ENCODE data around the gene NLN.
"Not testable (repeated sequence)": the region's sequence is repeated elsewhere in the genome, so short reads cannot be mapped to it uniquely, and the experiment has no call there.

The NLN gene

DNA sequence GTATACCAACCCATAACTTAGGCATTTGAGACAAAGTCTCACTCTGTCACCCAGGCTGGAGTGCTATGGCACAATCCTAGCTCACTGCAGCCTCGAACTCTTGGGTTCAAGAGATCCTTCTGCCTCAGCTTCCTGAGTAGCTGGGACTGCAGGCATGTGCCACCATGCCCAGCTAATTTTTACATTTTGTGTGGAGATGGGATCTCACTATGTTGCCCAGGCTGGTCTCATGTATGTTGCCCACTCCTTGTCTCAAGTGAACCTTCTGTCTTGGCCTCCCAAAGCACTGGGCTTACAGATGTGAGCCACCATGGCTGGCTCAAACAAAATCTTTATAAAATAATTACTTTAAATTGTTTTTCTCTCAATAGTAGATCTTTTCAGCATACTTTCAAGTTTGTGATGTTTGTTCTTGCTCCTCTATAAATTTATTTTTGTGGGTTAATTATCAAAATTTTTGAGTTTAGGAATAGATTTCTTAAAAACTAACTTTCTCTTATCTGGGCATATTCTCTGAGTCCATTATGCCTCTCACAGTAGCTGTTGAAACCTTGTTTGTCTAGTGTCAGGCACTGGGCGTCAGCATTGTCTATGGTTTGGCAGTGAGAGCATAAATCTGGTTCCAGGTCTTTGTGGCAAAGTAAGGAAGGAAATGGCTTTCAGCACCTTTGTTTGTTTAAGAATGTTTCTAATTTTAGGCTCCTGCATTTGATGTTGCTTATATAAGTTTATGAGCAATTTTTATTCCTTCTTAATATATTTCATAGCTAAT, 38.7 kb downstream of the NLN start:
- DNase-seq (ENCODE audit: insufficient read length) (no peak), FAIRE-seq (peak; percentile 79)
- TF ChIP-seq POLR2AphosphoS5 (IDR thresholded peaks at IDR 0.05; ENCODE audit: low read depth, low read length) = no peak
- no peak for TF ChIP-seq TAF1 (IDR thresholded peaks at IDR 0.05; ENCODE audit: borderline replicate concordance, low read depth, low read length)
- no peak for TF ChIP-seq POLR2A (IDR thresholded peaks at IDR 0.05; ENCODE audit: low read depth, low read length)

- no peak for TF ChIP-seq POLR2AphosphoS5 (IDR thresholded peaks at IDR 0.05; ENCODE audit: low read depth, low read length)
- no peak for TF ChIP-seq POLR2A (IDR thresholded peaks at IDR 0.05; ENCODE audit: low read depth, low read length)
- no peak for TF ChIP-seq TAF1 (IDR thresholded peaks at IDR 0.05; ENCODE audit: borderline replicate concordance, low read depth, low read length)
- DNase-seq (ENCODE audit: insufficient read length) (no peak), FAIRE-seq (no peak)
These were observed 40.2 kb downstream of the NLN start for GRCh38 chr5:65762234-65762633.

DNA sequence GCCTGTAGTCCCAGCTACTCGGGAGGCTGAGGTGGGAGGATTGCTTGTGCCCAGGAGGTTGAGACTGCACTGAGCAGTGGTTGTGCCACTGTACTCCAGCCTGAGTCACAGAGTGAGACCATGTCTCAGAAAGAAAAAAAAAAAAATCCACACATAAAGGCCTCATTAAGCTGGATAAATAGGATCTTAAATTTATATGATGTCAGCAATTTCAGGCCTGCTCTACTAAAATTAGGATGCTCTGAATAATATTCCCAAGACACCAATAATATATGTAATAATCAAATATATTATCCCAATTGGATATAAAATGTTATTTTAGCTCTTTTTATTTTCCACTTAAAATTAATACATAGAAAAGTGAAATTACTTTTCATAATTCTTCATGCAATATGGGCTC, 43.6 kb downstream of the NLN start:
- TF ChIP-seq TAF1 (IDR thresholded peaks at IDR 0.05; ENCODE audit: borderline replicate concordance, low read depth, low read length) (no peak), POLR2AphosphoS5 (IDR thresholded peaks at IDR 0.05; ENCODE audit: low read depth, low read length) (no peak), POLR2A (IDR thresholded peaks at IDR 0.05; ENCODE audit: low read depth, low read length) (no peak)
- FAIRE-seq = no peak
- no peak for DNase-seq (ENCODE audit: insufficient read length)

DNA sequence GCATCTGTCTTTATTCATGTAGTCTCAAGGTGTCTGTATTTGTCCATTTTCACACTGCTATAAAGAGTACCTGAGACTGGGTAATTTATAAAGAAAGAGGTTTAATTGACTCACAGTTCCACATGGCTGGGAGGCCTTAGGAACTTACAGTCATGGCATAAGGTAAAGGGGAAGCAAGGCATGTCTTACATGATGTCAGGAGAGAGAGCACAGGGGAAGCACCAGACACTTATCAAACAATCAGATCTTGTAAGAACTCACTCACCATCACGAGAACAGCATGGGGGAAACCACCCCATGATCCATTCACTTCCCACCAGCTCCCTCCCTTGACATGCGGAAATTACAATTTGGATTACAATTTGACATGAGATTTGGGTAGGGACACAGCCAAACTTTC, 44.2 kb downstream of the NLN start:
- DNase-seq (ENCODE audit: insufficient read length) (no peak), FAIRE-seq (no peak)
- TF ChIP-seq POLR2AphosphoS5 (IDR thresholded peaks at IDR 0.05; ENCODE audit: low read depth, low read length) (no peak), TAF1 (IDR thresholded peaks at IDR 0.05; ENCODE audit: borderline replicate concordance, low read depth, low read length) (no peak), POLR2A (IDR thresholded peaks at IDR 0.05; ENCODE audit: low read depth, low read length) (no peak)

GRCh38 chr5:65766781-65767180, 44.8 kb downstream of the NLN start:
- FAIRE-seq = no peak
- no peak for TF ChIP-seq POLR2A (IDR thresholded peaks at IDR 0.05; ENCODE audit: low read depth, low read length)
- TF ChIP-seq TAF1 (IDR thresholded peaks at IDR 0.05; ENCODE audit: borderline replicate concordance, low read depth, low read length) = no peak
- no peak for TF ChIP-seq POLR2AphosphoS5 (IDR thresholded peaks at IDR 0.05; ENCODE audit: low read depth, low read length)
- no peak for DNase-seq (ENCODE audit: insufficient read length)

GRCh38 chr5:65767565-65767964, 45.6 kb downstream of the NLN start:
- DNase-seq (ENCODE audit: insufficient read length) = no peak
- FAIRE-seq = no peak
- TF ChIP-seq POLR2A (IDR thresholded peaks at IDR 0.05; ENCODE audit: low read depth, low read length) (no peak), TAF1 (IDR thresholded peaks at IDR 0.05; ENCODE audit: borderline replicate concordance, low read depth, low read length) (no peak), POLR2AphosphoS5 (IDR thresholded peaks at IDR 0.05; ENCODE audit: low read depth, low read length) (no peak)

GRCh38 chr5:65768723-65769346, 46.8 kb downstream of the NLN start:
- no peak for FAIRE-seq

DNA sequence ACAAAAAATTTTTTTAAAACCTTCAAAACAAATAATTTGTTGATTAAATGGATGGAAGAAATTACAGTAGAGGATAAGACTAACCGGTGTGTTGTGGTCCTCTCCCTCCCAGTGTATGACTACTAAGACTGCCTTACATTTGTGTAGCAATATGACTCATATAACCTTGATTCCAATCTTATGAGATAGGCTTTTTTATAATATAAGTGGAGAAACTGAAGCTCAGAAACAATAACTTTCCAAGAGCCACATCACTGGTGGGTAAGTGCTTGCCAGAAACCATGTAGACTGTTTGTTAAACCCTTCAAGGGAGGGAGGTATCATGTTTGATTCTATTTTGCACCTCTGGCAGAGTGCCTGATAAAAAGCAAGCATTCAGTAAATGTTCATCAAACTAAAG, 47.5 kb downstream of the NLN start:
- TF ChIP-seq POLR2A (IDR thresholded peaks at IDR 0.05; ENCODE audit: low read depth, low read length) = no peak
- no peak for TF ChIP-seq POLR2AphosphoS5 (IDR thresholded peaks at IDR 0.05; ENCODE audit: low read depth, low read length)
- no peak for TF ChIP-seq TAF1 (IDR thresholded peaks at IDR 0.05; ENCODE audit: borderline replicate concordance, low read depth, low read length)
- DNase-seq (ENCODE audit: insufficient read length) (no peak), FAIRE-seq (no peak)

More at GRCh38 chr5:65768723-65769346, 46.8 kb downstream of the NLN start:
- TF ChIP-seq POLR2A (IDR thresholded peaks at IDR 0.05; ENCODE audit: low read depth, low read length) = no peak
- TF ChIP-seq TAF1 (IDR thresholded peaks at IDR 0.05; ENCODE audit: borderline replicate concordance, low read depth, low read length) = no peak
- no peak for TF ChIP-seq POLR2AphosphoS5 (IDR thresholded peaks at IDR 0.05; ENCODE audit: low read depth, low read length)
- DNase-seq (ENCODE audit: insufficient read length) = no peak

- FAIRE-seq (no peak), DNase-seq (ENCODE audit: insufficient read length) (no peak)
- TF ChIP-seq TAF1 (IDR thresholded peaks at IDR 0.05; ENCODE audit: borderline replicate concordance, low read depth, low read length) = no peak
- TF ChIP-seq POLR2A (IDR thresholded peaks at IDR 0.05; ENCODE audit: low read depth, low read length) = no peak
- TF ChIP-seq POLR2AphosphoS5 (IDR thresholded peaks at IDR 0.05; ENCODE audit: low read depth, low read length) = no peak
These were observed 49.3 kb downstream of the NLN start for GRCh38 chr5:65771266-65771665.

DNA sequence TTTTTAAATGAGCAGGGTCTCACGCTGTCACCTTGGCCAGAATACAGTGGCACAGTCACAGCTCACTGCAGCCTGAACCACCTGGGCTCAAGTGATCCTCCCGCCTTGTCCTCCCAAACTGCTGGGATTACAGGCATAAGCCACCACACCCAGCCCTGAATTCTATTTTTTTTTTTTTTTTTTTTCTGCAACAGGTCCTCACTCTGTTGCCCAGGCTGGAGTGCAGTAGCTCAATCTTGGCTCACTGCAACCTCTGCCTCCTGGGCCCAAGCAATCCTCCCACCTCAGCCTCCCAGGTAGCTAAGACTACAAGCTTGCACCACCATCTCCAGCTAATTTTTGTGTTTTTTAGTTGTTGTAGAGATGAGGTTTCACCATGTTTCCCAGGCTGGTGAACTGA, 51.0 kb downstream of the NLN start:
- DNase-seq (ENCODE audit: insufficient read length); FAIRE-seq: not testable (repeated sequence)

DNA sequence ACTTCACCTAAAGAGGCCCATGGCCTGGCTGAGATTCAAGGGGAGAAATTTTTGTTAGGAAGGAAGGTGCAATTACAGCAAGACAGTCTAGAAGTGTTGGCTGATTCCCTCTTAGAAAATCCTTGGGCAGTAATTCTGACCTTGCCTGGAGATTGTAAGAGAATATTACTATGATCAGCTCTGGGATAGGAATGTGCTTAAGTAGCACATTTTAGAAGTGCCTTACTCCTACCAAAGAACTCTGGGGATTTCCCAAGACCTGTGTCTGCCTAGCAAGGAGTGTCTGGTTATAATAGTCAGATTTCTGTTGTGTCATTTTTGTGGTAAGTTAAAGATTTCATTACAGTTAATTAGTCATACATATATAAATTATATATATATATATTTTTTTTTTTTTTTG, 52.3 kb downstream of the NLN start:
- TF ChIP-seq POLR2AphosphoS5 (IDR thresholded peaks at IDR 0.05; ENCODE audit: low read depth, low read length) = no peak
- no peak for TF ChIP-seq TAF1 (IDR thresholded peaks at IDR 0.05; ENCODE audit: borderline replicate concordance, low read depth, low read length)
- no peak for TF ChIP-seq POLR2A (IDR thresholded peaks at IDR 0.05; ENCODE audit: low read depth, low read length)
- FAIRE-seq (peak; percentile 66), DNase-seq (ENCODE audit: insufficient read length) (no peak)

DNA sequence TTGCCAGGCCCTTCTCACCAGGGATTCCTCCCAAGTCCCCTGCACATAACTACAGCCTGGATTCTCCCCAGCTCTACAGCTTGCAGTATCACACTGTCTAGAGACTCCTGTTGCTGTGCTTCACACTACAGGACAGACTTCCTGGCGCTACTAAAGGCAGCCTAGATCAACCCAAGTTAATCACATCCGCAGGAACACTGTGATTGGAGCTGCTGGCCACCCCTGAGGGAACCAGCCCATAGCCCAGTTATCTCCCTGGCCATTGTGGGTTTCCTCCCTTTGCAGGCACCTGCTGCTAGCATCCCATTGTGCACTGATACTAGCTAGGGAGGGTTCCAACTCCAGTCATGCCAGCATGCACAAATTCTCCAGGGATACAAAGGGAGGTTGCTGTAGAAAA, 53.5 kb downstream of the NLN start:
- no peak for DNase-seq (ENCODE audit: insufficient read length)
- FAIRE-seq = no peak

More for the DNA sequence above, 53.5 kb downstream of the NLN start:
- TF ChIP-seq POLR2A (IDR thresholded peaks at IDR 0.05; ENCODE audit: low read depth, low read length) (no peak), TAF1 (IDR thresholded peaks at IDR 0.05; ENCODE audit: borderline replicate concordance, low read depth, low read length) (no peak), POLR2AphosphoS5 (IDR thresholded peaks at IDR 0.05; ENCODE audit: low read depth, low read length) (no peak)

Measured in GM12892 (cell line).